Left lung (tissue), 10 donors: ENCODE data around the gene TBCEL. TPM values are rescaled to one million over a fixed set of nuclear protein-coding genes. Genes with fewer than 3 reads are reported as not detected.
A peak's percentile ranks its signal among the peaks of the same experiment; 100 is the strongest.

Experiments
- ATAC-seq: fragments of 200-7000 bp; cut with Tn5 transposase; one replicate; pipeline ENCODE4 v1.9.1; 2020; ENCODE audit warnings: moderate library complexity
- DNase-seq, 4 donors: peaks; one replicate each; pipeline ENCODE4 v3.0.0-alpha.2; 2013 to 2020
- H3K27ac ChIP-seq, 2 donors: fragments of 200-600 bp; sonication (generic) in 1 of 2; one replicate each; pipeline versions ENCODE4 v1.5.0 to v1.8.0; 2020 to 2021
- H3K27me3 ChIP-seq, 2 donors: fragments of 200-600 bp; sonication (generic) in 1 of 2; one replicate each; pipeline versions ENCODE4 v1.5.0 to v1.8.0; 2020 to 2021
- H3K36me3 ChIP-seq, 2 donors: fragments of 200-600 bp; sonication (generic) in 1 of 2; one replicate each; pipeline versions ENCODE4 v1.5.0 to v1.8.0; 2020 to 2021
- H3K4me1 ChIP-seq, 2 donors: fragments of 200-600 bp; one replicate each; pipeline ENCODE4 v1.8.0; 2021
- H3K4me3 ChIP-seq, 2 donors: fragments of 200-600 bp; sonication (generic) in 1 of 2; one replicate each; pipeline versions ENCODE4 v1.5.0 to v1.8.0; 2020 to 2021; ENCODE audit warnings: mild to moderate bottlenecking in 1 of 2
- H3K9me3 ChIP-seq, 2 donors: fragments of 200-600 bp; sonication (generic) in 1 of 2; one replicate each; pipeline versions ENCODE4 v1.5.0 to v1.8.0; 2020 to 2021
- intact Hi-C, 2 donors: fragments of 100-400 bp; cut with DNase I; formaldehyde crosslinking; loops; one replicate each; pipeline versions ENCODE4 v1.11.2 to v1.14.2; 2022
- polyA plus RNA-seq, 6 donors: library from polyadenylated mRNA; unstranded; fragments of 120-200 nt; gene quantifications; one replicate each; pipeline ENCODE4 v1.2.1, GENCODE V29; 2013; ENCODE audit not compliant: insufficient read length in 6 of 6
- total RNA-seq, 2 donors: library from RNA; stranded (reverse); fragmentation: NEBNext Ultra II Directional; extraction: Animal tissue kit (Norgen Biotek cat#: 25700); gene quantifications; one replicate each; pipeline ENCODE4 v1.2.1, GENCODE V29; 2021
- TF ChIP-seq, protein P1 (sequence below), 2 donors: fragments of 200-600 bp; sonication (generic) in 1 of 2; IDR thresholded peaks; one replicate each; pipeline versions ENCODE4 v1.5.0 to v1.8.0; 2021; ENCODE audit warnings: antibody characterized with exemption in 2 of 2
- donor health status: DM: no; HTN: yes; CAD: no.
- donor health status: DM: no; HTN: no; CAD: no.

The TBCEL gene
- total and polyA plus RNA-seq, 8 donors, result 27.5 to 38.0 (median 32.0) TPM

DNA sequence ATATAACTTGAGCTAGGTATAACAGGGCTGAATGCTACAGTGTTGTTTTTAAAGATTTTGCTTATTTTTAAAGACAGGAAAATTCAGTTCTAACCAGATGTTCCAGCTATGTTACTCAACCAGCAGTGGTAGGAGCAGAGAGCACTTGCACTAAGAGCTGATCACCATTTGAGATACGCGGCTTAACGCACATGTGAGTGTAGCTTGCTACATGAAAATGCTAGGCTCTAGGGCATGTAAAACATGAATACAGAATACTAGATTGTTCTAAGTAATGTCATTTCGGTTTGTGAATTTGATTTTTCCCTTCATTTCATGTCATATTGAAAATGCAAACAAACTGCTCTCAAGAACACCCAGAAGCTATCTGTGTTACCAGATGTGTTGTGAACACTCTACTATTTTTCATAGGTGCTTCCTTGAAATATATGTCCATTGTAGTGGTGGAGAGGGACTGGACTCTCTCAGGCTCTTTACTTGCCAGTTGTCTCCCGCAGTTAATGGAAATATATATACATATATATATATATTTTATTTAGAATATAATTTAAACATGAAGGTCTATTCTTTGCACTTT is 66.3 kb downstream of the TBCEL start:
- no peak for ATAC-seq
- intact Hi-C loops, result no loop called here

DNA sequence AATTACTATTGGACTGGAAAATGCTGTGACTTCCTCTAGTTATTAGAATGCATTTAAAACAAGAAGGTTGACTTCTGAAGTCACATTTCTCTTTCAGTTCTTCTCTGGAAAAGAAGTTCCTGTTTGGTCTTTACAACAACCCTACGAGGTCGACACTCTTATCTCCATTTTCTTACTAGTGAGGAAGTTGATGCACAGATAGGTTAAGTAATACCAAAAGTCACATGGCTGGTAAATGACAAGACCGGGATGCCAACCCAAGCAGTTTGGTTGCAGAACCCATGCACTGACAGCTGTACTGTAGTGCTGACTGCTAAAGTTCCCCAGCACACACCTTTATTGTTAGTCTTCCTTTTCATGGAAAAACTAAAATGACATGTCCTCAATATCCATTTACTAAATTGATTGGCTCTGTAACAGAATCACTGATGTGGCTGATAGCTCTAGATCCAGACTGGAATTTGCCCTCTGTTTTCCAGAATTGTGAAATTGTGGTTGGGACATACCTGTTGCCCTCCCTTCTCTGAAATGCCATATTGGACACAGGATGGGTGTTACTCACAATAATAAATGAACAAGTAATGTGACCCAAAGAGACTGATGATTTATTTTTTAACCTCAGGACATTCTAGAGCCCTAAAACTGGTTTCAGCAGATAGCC is 67.7 kb downstream of the TBCEL start:
- TF ChIP-seq, protein P1, sequence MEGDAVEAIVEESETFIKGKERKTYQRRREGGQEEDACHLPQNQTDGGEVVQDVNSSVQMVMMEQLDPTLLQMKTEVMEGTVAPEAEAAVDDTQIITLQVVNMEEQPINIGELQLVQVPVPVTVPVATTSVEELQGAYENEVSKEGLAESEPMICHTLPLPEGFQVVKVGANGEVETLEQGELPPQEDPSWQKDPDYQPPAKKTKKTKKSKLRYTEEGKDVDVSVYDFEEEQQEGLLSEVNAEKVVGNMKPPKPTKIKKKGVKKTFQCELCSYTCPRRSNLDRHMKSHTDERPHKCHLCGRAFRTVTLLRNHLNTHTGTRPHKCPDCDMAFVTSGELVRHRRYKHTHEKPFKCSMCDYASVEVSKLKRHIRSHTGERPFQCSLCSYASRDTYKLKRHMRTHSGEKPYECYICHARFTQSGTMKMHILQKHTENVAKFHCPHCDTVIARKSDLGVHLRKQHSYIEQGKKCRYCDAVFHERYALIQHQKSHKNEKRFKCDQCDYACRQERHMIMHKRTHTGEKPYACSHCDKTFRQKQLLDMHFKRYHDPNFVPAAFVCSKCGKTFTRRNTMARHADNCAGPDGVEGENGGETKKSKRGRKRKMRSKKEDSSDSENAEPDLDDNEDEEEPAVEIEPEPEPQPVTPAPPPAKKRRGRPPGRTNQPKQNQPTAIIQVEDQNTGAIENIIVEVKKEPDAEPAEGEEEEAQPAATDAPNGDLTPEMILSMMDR (IDR thresholded peaks at IDR 0.05), result no peak
- intact Hi-C loops, result no loop called here
- Histone ChIP-seq H3K9me3 (no peaks in the 10 kb centered on the region), H3K36me3 (peaks cover 0 to 9% of the 10 kb centered on the region in 2 donors), H3K4me3 (no peak overlapping the region), H3K4me1 (no peaks in the 10 kb centered on the region), H3K27me3 (no peaks in the 10 kb centered on the region), H3K27ac (no peak overlapping the region)
- no peak for DNase-seq
- ATAC-seq, result peak; percentile 50

More for the DNA sequence above, 66.3 kb downstream of the TBCEL start:
- H3K27ac ChIP-seq, result no peak overlapping the region
- H3K4me1 ChIP-seq, result no peaks in the 10 kb centered on the region
- H3K9me3 ChIP-seq, result no peaks in the 10 kb centered on the region
- H3K4me3 ChIP-seq, result no peak overlapping the region
- TF ChIP-seq, protein P1 (IDR thresholded peaks at IDR 0.05), result no peak
- peaks cover 0 to 9% of the 10 kb centered on the region in 2 donors for H3K36me3 ChIP-seq
- H3K27me3 ChIP-seq, result no peaks in the 10 kb centered on the region
- no peak for DNase-seq

DNA sequence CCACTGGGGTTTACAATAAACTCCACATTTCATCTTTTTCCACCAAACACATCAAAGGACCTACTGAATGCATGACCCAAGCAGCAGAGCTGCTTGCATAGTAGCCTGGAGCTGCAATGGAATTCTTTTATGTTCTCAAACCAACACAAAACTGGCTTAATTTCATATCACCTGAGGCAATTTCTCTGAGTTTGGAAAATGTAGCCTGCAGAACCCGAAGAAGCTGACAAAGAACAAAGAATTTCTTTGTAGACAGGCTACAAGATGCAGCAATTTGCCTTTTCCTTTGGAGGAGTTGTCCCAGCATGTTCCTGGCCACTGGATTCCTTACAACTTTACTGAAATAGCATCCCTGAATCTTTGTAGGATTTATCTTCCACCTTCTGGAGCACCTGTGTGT is 71.7 kb downstream of the TBCEL start:
- intact Hi-C loops, result no loop called here
- no peak overlapping the region for H3K27ac ChIP-seq
- H3K36me3 ChIP-seq, result no peaks in the 10 kb centered on the region
- no peaks in the 10 kb centered on the region for H3K9me3 ChIP-seq
- H3K4me3 ChIP-seq, result no peak overlapping the region
- no peaks in the 10 kb centered on the region for H3K4me1 ChIP-seq
- TF ChIP-seq, protein P1 (IDR thresholded peaks at IDR 0.05), result no peak
- DNase-seq (no peak), ATAC-seq (no peak)
- H3K27me3 ChIP-seq, result no peaks in the 10 kb centered on the region

DNA sequence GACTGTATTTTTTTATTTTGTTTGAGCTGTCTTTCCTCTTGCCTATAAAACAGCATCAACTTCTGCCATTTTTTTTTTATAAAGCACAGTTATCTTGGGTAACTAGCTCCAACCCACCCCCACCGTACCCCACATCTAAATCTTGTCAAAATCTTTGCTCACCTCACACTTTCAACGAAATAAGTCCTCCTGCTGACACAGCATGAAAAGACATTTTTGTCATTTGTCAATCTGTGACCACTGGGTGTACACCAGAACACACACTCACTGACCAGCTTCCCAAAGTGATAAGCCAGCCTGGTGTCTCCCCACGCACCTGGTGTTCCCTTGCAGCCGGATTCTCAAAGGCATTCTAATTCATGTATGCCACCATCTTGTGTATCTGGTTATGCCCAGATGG is 75.5 kb downstream of the TBCEL start:
- no peaks in the 10 kb centered on the region for H3K27me3 ChIP-seq
- H3K36me3 ChIP-seq, result no peaks in the 10 kb centered on the region
- DNase-seq, result no peak
- no peaks in the 10 kb centered on the region for H3K9me3 ChIP-seq
- no peak for ATAC-seq
- H3K4me3 ChIP-seq, result no peak overlapping the region
- intact Hi-C loops, result no loop called here
- H3K27ac ChIP-seq, result no peak overlapping the region
- no peaks in the 10 kb centered on the region for H3K4me1 ChIP-seq
- TF ChIP-seq, protein P1 (IDR thresholded peaks at IDR 0.05), result no peak

DNA sequence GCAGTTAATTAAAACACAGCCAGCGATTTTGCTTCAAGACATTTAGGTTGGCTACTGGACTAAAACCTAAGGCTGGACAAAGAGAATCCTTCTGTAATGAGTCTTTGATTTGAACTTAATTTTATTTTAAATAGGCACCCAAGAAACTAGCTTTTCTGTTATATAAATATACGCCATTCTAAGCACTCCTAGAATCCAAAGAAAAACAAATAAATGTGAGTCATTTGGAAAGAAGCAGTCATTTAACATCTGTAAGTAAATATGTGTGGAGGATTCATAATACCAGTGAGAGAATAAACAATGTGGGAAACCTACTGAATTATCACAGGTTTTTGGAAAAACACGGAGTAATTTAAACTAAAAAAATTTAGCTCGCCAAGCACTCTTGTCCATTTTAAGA is 76.0 kb downstream of the TBCEL start:
- TF ChIP-seq, protein P1 (IDR thresholded peaks at IDR 0.05), result no peak
- intact Hi-C loops, result no loop called here
- no peaks in the 10 kb centered on the region for H3K36me3 ChIP-seq
- no peaks in the 10 kb centered on the region for H3K4me1 ChIP-seq
- DNase-seq (no peak), ATAC-seq (no peak)
- H3K27me3 ChIP-seq, result no peaks in the 10 kb centered on the region
- H3K4me3 ChIP-seq, result no peak overlapping the region
- no peak overlapping the region for H3K27ac ChIP-seq
- no peaks in the 10 kb centered on the region for H3K9me3 ChIP-seq
